K562 (cell line): ENCODE measurements around the gene SIDT2. TPM values are rescaled to one million over a fixed set of nuclear protein-coding genes. Genes with fewer than 3 reads are reported as not detected.
"Not testable (repeated sequence)": the region's sequence is repeated elsewhere in the genome, so short reads cannot be mapped to it uniquely, and the experiment has no call there.

Source experiments
- ATAC-seq: fragments of 200-7000 bp; cut with Tn5 transposase; 3 replicates; pipeline ENCODE4 v1.9.1; 2020; ENCODE audit warnings: moderate library complexity
- BruUV-seq: library from RNA; stranded (reverse); fragments of 400-500 nt; replicated peaks from 2 replicates; lab custom pipeline; 2021; lab: Mats Ljungman, UMichigan
- CTCF ChIA-PET: fragments of 300-600 bp; formaldehyde crosslinking; extraction: SDS; loops from one replicate; lab custom pipeline; 2021; ENCODE audit warnings: low intra/inter-chr PET ratio; lab: Yijun Ruan, JAX
- POLR2A ChIA-PET: fragments of 300-600, 350-650 bp; sonication (Branson Sonifier 250); formaldehyde crosslinking; extraction: SDS; loops from one replicate; lab custom pipeline; 2021; ENCODE audit warnings: antibody characterized with exemption, inconsistent platforms; lab: Yijun Ruan, JAX
- DNase-seq, 4 experiments: peaks; one replicate each; pipeline versions ENCODE4 v3.0.0 to v3.0.0-alpha.2; 2011 to 2018; ENCODE audit warnings: low spot score in 3 of 4, mixed read lengths in 3 of 4; ENCODE audit errors: extremely low read depth in 1 of 4
- FAIRE-seq: peaks from 2 replicates; lab custom pipeline; 2011; peaks lifted over from hg19 to GRCh38; lab: Jason Lieb, UNC
- H2AFZ ChIP-seq: 2 replicates; pipeline ENCODE4 v1.6.0; 2011; ENCODE audit warnings: low read depth, low read length, control low read depth, inconsistent platforms
- H3K27ac ChIP-seq: fragments of 200-600 bp; 3 replicates; pipeline ENCODE4 v1.8.0; 2011; ENCODE audit warnings: low read depth, mild to moderate bottlenecking, control low read depth, inconsistent platforms, low read length, moderate library complexity, mixed read lengths; ENCODE audit errors: extremely low read depth
- H3K27me3 ChIP-seq, 2 experiments: fragments of 300-600 bp in 1 of 2; 2 replicates in 1 of 2; 3 replicates in 1 of 2; pipeline versions ENCODE4 v1.6.0 to v1.8.0; 2011; ENCODE audit warnings: inconsistent platforms in 2 of 2, low read length in 2 of 2, mild to moderate bottlenecking in 1 of 2, mixed read lengths in 1 of 2, moderate library complexity in 1 of 2; ENCODE audit not compliant: control insufficient read depth in 2 of 2, insufficient read depth in 2 of 2
- H3K36me3 ChIP-seq: fragments of 300-600 bp; 3 replicates; pipeline ENCODE4 v1.8.0; 2011; ENCODE audit warnings: mild to moderate bottlenecking, low read length, inconsistent platforms; ENCODE audit not compliant: control insufficient read depth, insufficient read depth
- H3K4me1 ChIP-seq, 2 experiments: fragments of 200-600 bp in 1 of 2; replicated peaks in 1 of 2; 2 replicates in 1 of 2; 3 replicates in 1 of 2; pipeline versions ENCODE4 v1.5.1 to v1.8.0; 2011; ENCODE audit warnings: inconsistent platforms in 2 of 2, low read length in 2 of 2, mild to moderate bottlenecking in 1 of 2, mixed read lengths in 1 of 2, moderate library complexity in 1 of 2; ENCODE audit not compliant: control insufficient read depth in 2 of 2, insufficient read depth in 2 of 2
- H3K4me2 ChIP-seq: 2 replicates; pipeline ENCODE4 v1.6.1; 2011; ENCODE audit warnings: low read length, control low read depth, inconsistent platforms, mixed read lengths; ENCODE audit not compliant: insufficient read depth
- H3K4me3 ChIP-seq: fragments of 200-600 bp; sonication (generic), shearing (Covaris generic); 2 replicates; pipeline ENCODE4 v1.5.1; 2016; ENCODE audit warnings: control low read depth, inconsistent platforms
- H3K79me2 ChIP-seq: fragments of 200-600 bp; 3 replicates; pipeline ENCODE4 v1.8.0; 2011; ENCODE audit warnings: low read length, inconsistent platforms; ENCODE audit not compliant: control insufficient read depth, insufficient read depth
- H3K9ac ChIP-seq, 2 experiments: 2 replicates each; pipeline versions ENCODE4 v1.6.0 to v1.6.1; 2011; ENCODE audit warnings: low read depth in 2 of 2, low read length in 2 of 2, control low read depth in 1 of 2, inconsistent platforms in 1 of 2, mild to moderate bottlenecking in 1 of 2, mixed read lengths in 1 of 2; ENCODE audit not compliant: insufficient read depth in 1 of 2
- H3K9me1 ChIP-seq: one replicate; pipeline ENCODE4 v1.6.0; 2011; ENCODE audit warnings: inconsistent platforms, mild to moderate bottlenecking, low read length, moderate library complexity; ENCODE audit not compliant: control insufficient read depth, insufficient read depth
- H3K9me3 ChIP-seq: replicated peaks from 2 replicates; pipeline ENCODE4 v1.5.1; 2011; ENCODE audit warnings: low read depth, low read length, inconsistent platforms; ENCODE audit not compliant: control insufficient read depth, insufficient read depth
- H4K20me1 ChIP-seq: replicated peaks from 2 replicates; pipeline ENCODE4 v1.6.1; 2011; ENCODE audit warnings: low read length, inconsistent platforms, mixed read lengths; ENCODE audit not compliant: control insufficient read depth, insufficient read depth
- WGBS: fragments of 100-300 bp; shearing (Covaris generic); methylation state at CpG from one replicate; pipeline ENCODE4 v1.1.6; 2016; ENCODE audit warnings: low coverage, mixed read lengths; ENCODE audit not compliant: insufficient coverage; ENCODE audit errors: missing lambda C conversion rate; 5-methylcytosine and 5-hydroxymethylcytosine counted together
- in situ Hi-C: fragments of 300-500 bp; cut with MboI; formaldehyde crosslinking; loops from 4 replicates; pipeline ENCODE4 v1.15.0; 2018; ENCODE audit warnings: inconsistent platforms, mixed read lengths
- intact Hi-C: fragments of 100-400 bp; cut with micrococcal nuclease; formaldehyde crosslinking; loops from 2 replicates; pipeline ENCODE4 v1.14.2; 2022
- polyA plus RNA-seq, 8 experiments: library from polyadenylated mRNA; depleted of rRNA in 4 of 8; stranded (reverse) in 5 of 8; unstranded in 3 of 8; fragments of >200 nt; fragmentation: Nextera tagmentation in 2 of 8; fragmentation: Illumina TruSeq in 1 of 8; extraction: Ambion mirVana in 2 of 8; extraction: Trizol in 1 of 8; gene quantifications; 2 replicates each; pipeline versions ENCODE4 v1.2.1 to v1.2.3, GENCODE V29; 2011 to 2014; ENCODE audit warnings: inconsistent platforms in 1 of 8, missing spikeins in 1 of 8
- total RNA-seq, 7 experiments: library from RNA; depleted of rRNA in 6 of 7; stranded (reverse); fragments of >200 nt in 6 of 7; fragmentation: Illumina TruSeq in 2 of 7; extraction: Trizol in 2 of 7; gene quantifications; 2 replicates each; pipeline versions ENCODE4 v1.2.1 to v1.2.3, GENCODE V29; 2011 to 2021; ENCODE audit warnings: low replicate concordance in 1 of 7

Gene SIDT2
- total and polyA plus RNA-seq, 9 of the 15 experiments (the other 6 are each of a cell fraction or from before 2014, with no cell fraction given), result 2.4 to 20.2 (median 6.5) TPM

DNA sequence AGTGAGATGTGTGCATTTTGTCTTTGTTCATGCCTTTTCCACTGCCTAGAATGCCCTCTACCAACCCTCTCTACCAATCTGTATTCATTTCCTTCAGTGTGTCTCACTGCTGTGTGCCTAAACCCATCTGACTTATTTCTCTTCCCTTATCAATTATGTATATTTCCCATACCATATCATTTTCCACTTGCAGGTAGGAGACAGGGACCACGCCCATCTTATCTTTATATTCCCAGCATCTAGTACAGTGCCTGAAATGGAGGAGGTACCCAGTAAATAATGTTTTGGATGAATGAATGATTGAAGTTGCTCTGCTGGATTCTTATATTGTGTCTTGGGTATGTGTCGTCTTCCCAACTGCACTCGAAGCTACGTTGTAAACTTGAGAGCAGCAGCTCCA lies 43.6 kb upstream of the SIDT2 start:
- H3K4me1 ChIP-seq, ATAC-seq, POLR2A ChIA-PET, H3K9me1 ChIP-seq, H3K9me3 ChIP-seq, intact Hi-C loops, H3K79me2 ChIP-seq, H4K20me1 ChIP-seq, H3K27me3 ChIP-seq, CTCF ChIA-PET, H3K4me2 ChIP-seq, BruUV-seq, H3K27ac ChIP-seq, H2AFZ ChIP-seq, H3K9ac ChIP-seq, H3K4me3 ChIP-seq, DNase-seq, H3K36me3 ChIP-seq: not testable (repeated sequence)
- 25% methylated on average over 1 of the region's 4 CpGs for WGBS
- in situ Hi-C loops, result loop anchor here (5.0 kb wide), 1 partner anchor 72 kb away; no protein-coding TSS in a partner anchor
- FAIRE-seq, result peak; percentile 79

DNA sequence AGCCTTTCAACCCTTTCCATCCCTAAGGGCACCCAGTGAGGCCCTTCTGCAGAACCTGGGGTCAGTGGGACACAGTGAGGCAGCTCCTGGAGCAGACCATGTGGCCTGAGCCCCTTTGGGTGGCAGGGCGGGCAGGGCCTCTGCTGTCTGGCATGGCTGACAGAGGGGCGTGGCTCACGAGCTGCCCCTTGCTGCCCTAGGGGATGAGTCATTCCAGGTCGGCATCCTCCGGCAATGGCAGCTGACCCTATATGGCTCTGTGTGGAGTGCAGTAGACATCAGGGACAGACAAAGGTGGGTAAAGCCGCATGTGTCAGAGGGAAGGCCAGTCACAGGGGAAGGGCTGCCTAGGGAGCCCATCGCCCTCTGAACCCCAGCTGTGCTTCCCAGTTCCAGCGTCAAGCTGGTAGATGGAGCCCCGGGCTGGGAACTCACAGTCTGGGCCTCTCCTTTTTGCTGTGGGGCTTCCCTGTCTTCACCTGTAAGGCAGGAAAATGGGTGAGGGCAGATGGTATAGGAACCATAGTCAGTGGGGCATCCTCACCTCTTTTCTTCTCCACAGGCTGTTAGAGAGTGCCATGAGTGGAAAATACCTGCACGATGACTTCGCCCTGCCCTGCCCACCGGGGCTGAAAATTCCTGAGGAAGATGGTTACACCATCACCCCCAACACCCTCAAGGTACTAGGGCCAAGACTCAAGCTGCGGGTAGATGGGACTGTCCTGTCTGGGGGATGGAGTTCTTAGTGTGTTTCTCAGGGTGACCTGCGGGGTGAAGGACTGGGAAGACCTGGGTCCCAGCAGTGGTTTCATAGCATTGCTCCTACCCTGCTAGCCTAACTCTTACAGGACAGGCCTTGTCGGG lies 41.1 kb upstream of the SIDT2 start:
- H3K4me1 ChIP-seq, POLR2A ChIA-PET, CTCF ChIA-PET, H2AFZ ChIP-seq, H3K9me1 ChIP-seq, H3K36me3 ChIP-seq, BruUV-seq, intact Hi-C loops, H3K4me2 ChIP-seq, H3K27me3 ChIP-seq, H3K4me3 ChIP-seq, H3K9ac ChIP-seq, H3K9me3 ChIP-seq, DNase-seq, H3K79me2 ChIP-seq, H3K27ac ChIP-seq, H4K20me1 ChIP-seq: not testable (repeated sequence)
- WGBS, result no CpG with 5 or more reads among the region's 15 CpGs
- FAIRE-seq, result peak; percentile 72
- in situ Hi-C loops, result loop anchor here (5.0 kb wide), 1 partner anchor 70 kb away; no protein-coding TSS in a partner anchor
- ATAC-seq, result peak; percentile 25
